GM12873 (cell line): Measurements from ENCODE around the gene QSOX2.

Source experiments
- TF ChIP-seq, protein P1 (sequence below): IDR thresholded peaks from 2 replicates; pipeline ENCODE4 v1.5.1; 2012; ENCODE audit warnings: low read depth, mild to moderate bottlenecking, moderate library complexity, low read length, control low read depth; ENCODE audit not compliant: insufficient read depth; ENCODE audit errors: missing control alignments

Gene QSOX2

GRCh38 chr9:136274786-136275654, 29.4 kb upstream of the QSOX2 start:
- TF ChIP-seq, protein P1, sequence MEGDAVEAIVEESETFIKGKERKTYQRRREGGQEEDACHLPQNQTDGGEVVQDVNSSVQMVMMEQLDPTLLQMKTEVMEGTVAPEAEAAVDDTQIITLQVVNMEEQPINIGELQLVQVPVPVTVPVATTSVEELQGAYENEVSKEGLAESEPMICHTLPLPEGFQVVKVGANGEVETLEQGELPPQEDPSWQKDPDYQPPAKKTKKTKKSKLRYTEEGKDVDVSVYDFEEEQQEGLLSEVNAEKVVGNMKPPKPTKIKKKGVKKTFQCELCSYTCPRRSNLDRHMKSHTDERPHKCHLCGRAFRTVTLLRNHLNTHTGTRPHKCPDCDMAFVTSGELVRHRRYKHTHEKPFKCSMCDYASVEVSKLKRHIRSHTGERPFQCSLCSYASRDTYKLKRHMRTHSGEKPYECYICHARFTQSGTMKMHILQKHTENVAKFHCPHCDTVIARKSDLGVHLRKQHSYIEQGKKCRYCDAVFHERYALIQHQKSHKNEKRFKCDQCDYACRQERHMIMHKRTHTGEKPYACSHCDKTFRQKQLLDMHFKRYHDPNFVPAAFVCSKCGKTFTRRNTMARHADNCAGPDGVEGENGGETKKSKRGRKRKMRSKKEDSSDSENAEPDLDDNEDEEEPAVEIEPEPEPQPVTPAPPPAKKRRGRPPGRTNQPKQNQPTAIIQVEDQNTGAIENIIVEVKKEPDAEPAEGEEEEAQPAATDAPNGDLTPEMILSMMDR, result no peak

DNA sequence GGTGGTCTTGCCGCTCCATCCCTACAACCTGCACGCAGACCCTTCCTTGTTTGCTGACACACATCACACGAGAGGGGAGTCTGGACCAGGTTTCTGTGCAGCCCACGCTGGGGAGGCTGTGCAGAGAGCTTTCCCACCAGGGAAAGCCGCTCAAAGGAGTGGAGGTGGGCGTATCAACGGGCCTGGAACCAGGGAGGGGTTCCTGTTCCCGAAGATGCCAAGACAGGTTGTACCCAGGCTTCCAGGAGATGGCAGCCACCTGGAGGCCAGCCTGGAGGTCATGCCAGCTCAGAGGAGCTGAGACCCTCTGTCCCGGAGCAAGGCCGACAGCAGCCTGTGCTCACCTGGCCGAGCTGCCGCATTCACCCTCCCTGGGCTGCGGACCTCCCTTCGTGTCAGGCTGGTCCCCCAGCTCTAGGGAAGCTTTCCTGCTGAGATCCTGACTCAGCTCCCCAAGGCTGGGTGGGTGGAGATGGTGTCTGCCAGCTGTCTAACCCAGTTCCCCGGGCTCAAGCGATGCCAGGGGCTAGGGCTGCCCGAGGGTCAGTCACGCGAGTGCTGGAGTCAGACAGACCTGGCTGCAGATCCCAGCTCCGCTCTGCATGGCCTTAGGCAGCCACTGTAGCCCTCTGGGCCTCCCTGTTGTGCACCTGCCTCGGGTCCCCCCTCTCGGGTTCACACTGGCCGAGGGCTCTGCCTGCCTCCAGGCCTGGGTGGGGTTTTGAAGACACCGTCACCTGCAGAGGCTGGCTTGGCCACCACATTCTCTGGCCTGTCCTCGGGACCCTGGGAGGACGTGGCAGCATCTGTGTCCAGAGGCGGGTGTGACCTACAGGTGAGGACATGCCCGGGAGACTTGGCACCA, 28.5 kb upstream of the QSOX2 start:
- TF ChIP-seq, protein P1, result no peak

DNA sequence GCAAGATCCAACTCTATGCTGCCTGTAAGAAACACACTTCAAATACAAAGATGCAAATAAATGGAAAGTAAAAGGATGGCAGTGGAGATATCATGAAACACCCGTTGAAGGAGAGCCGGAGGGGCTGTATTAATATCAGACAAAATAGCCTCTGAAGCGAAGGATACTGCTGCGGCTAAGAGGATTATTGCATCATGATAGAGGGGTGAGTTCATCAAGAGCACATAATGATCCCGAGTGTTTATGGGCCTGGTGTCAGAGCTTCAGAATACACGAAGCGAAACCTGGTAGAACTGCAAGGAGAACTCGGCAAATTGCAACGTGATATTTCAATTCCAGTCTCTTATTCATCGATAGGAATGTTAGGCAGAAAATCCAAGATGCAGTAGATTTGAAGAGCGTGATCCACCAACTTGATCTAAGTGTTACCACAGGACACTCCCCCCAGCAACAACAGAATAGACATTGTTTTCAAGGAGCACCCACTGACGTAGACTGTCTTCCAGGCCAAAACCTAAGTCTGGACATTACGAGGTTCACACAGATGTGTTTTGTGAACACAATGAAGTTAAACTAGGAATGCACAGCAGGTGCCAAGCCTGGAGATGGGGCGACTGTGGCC, 27.7 kb upstream of the QSOX2 start:
- TF ChIP-seq, protein P1, result no peak

DNA sequence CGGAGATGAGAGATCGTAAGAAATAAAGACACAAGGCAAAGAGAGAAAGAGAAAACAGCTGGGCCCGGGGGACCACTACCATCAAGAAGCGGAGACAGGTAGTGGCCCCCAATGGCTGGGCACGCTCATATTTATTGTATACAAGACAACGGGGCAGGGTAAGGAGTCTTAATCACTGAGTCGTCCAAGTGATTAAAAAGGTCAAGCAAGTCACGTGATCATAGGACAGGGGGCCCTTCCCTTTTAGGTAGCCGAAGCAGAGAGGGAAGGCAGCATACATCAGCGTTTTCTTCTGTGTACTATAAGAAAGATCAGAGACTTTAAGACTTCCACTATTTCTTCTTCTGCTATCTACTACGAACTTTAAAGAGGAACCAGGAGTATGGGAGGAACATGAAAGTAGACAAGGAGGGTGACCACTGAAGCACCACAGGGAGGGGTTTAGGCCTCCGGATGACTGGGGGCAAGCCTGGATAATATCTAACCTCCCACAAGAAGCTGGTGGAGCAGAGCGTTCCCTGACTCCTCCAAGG, 24.6 kb upstream of the QSOX2 start:
- TF ChIP-seq, protein P1, result no peak

GRCh38 chr9:136268735-136269134, 23.1 kb upstream of the QSOX2 start:
- TF ChIP-seq, protein P1, result no peak

DNA sequence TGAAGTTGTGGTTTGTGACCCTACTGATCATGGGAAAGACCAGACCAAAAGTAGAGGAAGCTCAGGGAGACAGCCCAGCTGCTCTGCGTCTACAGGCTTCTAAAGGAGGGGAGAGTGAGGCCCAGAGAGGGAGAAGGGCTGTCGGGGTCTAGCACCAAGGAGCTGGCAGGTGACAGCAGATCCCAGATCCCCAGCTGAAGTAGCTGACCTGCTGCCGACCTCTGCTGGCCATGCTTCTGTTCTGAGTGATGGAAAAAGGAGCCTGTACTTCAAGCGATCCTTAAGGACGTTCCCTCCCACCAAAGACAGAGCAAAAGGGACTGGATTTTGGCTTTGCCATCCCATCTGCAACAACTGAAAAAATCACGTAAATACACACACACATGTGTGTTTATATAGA, 22.7 kb upstream of the QSOX2 start:
- TF ChIP-seq, protein P1, result no peak
